Upper lobe of left lung (tissue), 4 donors: ENCODE measurements around the gene ATP6V1G3.

ENCODE experiments used
- EP300 ChIP-seq, 4 donors: sonication (generic); formaldehyde crosslinking; IDR thresholded peaks; one replicate each; pipeline ENCODE4 v1.5.1; 2017; ENCODE audit warnings: antibody characterized with exemption in 4 of 4, control low read depth in 2 of 4
- POLR2A ChIP-seq, 4 donors: fragments of 450-650 bp; IDR thresholded peaks; one replicate each; pipeline ENCODE4 v1.5.1; 2016 to 2017; ENCODE audit warnings: antibody characterized with exemption in 4 of 4, mild to moderate bottlenecking in 2 of 4
- POLR2AphosphoS5 ChIP-seq, 2 donors: sonication (generic); formaldehyde crosslinking; IDR thresholded peaks; one replicate each; pipeline ENCODE4 v1.5.1; 2017; ENCODE audit warnings: antibody characterized with exemption in 2 of 2
- TF ChIP-seq, protein P1 (sequence below), 6 experiments: fragments of 450-650 bp in 4 of 6; fragments of 200-600 bp in 2 of 6; sonication (generic) in 2 of 6; IDR thresholded peaks; one replicate each; pipeline ENCODE4 v1.5.1; 2016 to 2019; ENCODE audit warnings: antibody characterized with exemption in 6 of 6

- TF ChIP-seq, protein P1, sequence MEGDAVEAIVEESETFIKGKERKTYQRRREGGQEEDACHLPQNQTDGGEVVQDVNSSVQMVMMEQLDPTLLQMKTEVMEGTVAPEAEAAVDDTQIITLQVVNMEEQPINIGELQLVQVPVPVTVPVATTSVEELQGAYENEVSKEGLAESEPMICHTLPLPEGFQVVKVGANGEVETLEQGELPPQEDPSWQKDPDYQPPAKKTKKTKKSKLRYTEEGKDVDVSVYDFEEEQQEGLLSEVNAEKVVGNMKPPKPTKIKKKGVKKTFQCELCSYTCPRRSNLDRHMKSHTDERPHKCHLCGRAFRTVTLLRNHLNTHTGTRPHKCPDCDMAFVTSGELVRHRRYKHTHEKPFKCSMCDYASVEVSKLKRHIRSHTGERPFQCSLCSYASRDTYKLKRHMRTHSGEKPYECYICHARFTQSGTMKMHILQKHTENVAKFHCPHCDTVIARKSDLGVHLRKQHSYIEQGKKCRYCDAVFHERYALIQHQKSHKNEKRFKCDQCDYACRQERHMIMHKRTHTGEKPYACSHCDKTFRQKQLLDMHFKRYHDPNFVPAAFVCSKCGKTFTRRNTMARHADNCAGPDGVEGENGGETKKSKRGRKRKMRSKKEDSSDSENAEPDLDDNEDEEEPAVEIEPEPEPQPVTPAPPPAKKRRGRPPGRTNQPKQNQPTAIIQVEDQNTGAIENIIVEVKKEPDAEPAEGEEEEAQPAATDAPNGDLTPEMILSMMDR (IDR thresholded peaks at IDR 0.05): no peak
- TF ChIP-seq POLR2A (IDR thresholded peaks at IDR 0.05): no peak
- TF ChIP-seq POLR2AphosphoS5 (IDR thresholded peaks at IDR 0.05): no peak
- TF ChIP-seq EP300 (IDR thresholded peaks at IDR 0.05): no peak
Observed at GRCh38 chr1:198529414-198529813, 11.1 kb downstream of the ATP6V1G3 start.
